OCI-LY1 (cell line): ENCODE measurements around the gene RNF224.

Experiments
- EZH2 ChIP-seq: fragments of 200-600 bp; sonication (generic), shearing (Covaris generic); IDR thresholded peaks from 2 replicates; pipeline ENCODE4 v1.8.0; 2017; ENCODE audit warnings: borderline replicate concordance, mixed run types, mild to moderate bottlenecking, antibody characterized with exemption, low read length, moderate library complexity, mixed read lengths
- TF ChIP-seq, protein P1 (sequence below): fragments of 200-600 bp; sonication (generic), shearing (Covaris generic); IDR thresholded peaks from 2 replicates; pipeline ENCODE4 v1.5.1; 2017; ENCODE audit warnings: mild to moderate bottlenecking, antibody characterized with exemption, low read length, moderate library complexity, mixed read lengths

DNA sequence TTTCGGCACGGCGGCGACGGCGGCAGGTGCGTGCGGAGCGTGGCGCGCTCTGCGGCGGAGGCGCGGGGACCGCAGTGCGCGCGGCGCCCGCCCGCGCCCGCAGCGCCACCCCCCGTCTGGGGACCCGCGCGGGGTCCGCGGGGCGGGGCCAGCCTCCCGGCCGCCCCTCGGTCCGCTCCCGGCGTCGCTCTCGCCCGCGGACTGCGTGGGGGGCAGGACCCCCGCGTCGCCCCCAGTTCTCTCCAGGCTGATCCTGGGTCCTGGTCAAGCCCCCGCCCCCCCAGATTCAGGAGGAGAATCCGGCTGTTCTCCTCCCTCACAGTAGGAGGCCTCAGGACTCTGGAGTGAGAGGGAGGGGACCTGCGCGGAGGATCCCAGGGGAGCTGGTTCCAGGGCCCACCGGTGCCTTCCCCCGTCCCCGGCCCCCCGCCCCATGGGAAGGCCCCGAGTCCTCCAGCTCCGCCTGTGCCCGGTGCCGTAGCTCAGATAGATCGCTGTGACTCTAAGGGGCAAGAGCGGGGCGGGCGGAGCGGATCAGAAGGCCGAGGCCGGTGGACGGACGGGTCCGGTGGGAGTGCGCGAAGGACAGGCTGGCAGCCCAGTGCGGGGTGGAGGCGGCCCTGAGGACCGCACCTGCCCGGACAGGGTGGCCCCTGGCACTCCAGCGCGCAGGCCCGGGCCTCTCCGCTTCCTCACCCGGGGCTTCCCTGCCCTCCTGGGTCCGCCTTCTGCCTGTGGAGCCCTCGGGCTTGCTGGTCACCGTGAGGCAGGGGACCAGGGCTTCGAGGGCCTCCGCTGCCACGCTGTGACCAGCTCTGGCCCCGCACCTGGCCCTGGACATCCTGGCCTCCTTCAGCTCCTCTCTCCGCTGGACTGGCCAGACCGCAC is 4.9 kb upstream of the RNF224 start, which contains the start of gene RNF208:
- TF ChIP-seq EZH2 = no peak
- TF ChIP-seq, protein P1, sequence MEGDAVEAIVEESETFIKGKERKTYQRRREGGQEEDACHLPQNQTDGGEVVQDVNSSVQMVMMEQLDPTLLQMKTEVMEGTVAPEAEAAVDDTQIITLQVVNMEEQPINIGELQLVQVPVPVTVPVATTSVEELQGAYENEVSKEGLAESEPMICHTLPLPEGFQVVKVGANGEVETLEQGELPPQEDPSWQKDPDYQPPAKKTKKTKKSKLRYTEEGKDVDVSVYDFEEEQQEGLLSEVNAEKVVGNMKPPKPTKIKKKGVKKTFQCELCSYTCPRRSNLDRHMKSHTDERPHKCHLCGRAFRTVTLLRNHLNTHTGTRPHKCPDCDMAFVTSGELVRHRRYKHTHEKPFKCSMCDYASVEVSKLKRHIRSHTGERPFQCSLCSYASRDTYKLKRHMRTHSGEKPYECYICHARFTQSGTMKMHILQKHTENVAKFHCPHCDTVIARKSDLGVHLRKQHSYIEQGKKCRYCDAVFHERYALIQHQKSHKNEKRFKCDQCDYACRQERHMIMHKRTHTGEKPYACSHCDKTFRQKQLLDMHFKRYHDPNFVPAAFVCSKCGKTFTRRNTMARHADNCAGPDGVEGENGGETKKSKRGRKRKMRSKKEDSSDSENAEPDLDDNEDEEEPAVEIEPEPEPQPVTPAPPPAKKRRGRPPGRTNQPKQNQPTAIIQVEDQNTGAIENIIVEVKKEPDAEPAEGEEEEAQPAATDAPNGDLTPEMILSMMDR = no peak
